Breast epithelium (tissue), 4 donors: ENCODE measurements around the gene LBHD2. TPM values are rescaled to one million over a fixed set of nuclear protein-coding genes. Genes with fewer than 3 reads are reported as not detected.

Experiments used
- DNase-seq, 2 donors: peaks; one replicate each; pipeline ENCODE4 v3.0.0-alpha.2; 2019; ENCODE audit warnings: low spot score in 2 of 2
- H3K27ac ChIP-seq, 2 donors: fragments of 200-600 bp; sonication (generic) in 1 of 2; one replicate each; pipeline ENCODE4 v1.5.1; 2016 to 2019; ENCODE audit warnings: mild to moderate bottlenecking in 1 of 2
- H3K27me3 ChIP-seq, 2 donors: fragments of 200-600 bp; sonication (generic) in 1 of 2; one replicate each; pipeline versions ENCODE4 v1.5.1 to v1.6.0; 2017 to 2019; ENCODE audit warnings: control low read depth in 1 of 2, mild to moderate bottlenecking in 1 of 2
- H3K36me3 ChIP-seq: fragments of 200-600 bp; one replicate; pipeline ENCODE4 v1.5.1; 2019
- H3K4me1 ChIP-seq, 2 donors: fragments of 200-600 bp; sonication (generic); one replicate each; pipeline ENCODE4 v1.5.1; 2016 to 2019; ENCODE audit warnings: control low read depth in 1 of 2
- H3K4me3 ChIP-seq, 3 donors: fragments of 200-600 bp; sonication (generic); 1 replicate in 2 of 3; 2 replicates in 1 of 3; pipeline ENCODE4 v1.5.1; 2016 to 2019; ENCODE audit warnings: mild to moderate bottlenecking in 3 of 3, moderate library complexity in 2 of 3
- H3K9me3 ChIP-seq, 2 donors: fragments of 200-600 bp; sonication (generic) in 1 of 2; one replicate each; pipeline ENCODE4 v1.5.1; 2016 to 2019; ENCODE audit warnings: control low read depth in 1 of 2
- POLR2A ChIP-seq: fragments of 450-650 bp; IDR thresholded peaks from one replicate; pipeline ENCODE4 v1.6.1; 2016; ENCODE audit warnings: antibody characterized with exemption, mild to moderate bottlenecking, moderate library complexity
- POLR2AphosphoS5 ChIP-seq, 3 donors: sonication (generic); formaldehyde crosslinking; IDR thresholded peaks; one replicate each; pipeline ENCODE4 v1.6.1; 2017; ENCODE audit warnings: antibody characterized with exemption in 3 of 3
- intact Hi-C: fragments of 100-400 bp; cut with DNase I; formaldehyde crosslinking; loops from one replicate; pipeline ENCODE4 v1.15.1; 2023; ENCODE audit warnings: low total_unique reads
- total RNA-seq, 3 donors: library from RNA; depleted of rRNA; stranded (reverse); fragments of >200 nt; gene quantifications; one replicate each; pipeline ENCODE4 v1.1.0, GENCODE V29; 2016
- TF ChIP-seq, protein P1 (sequence below), 3 donors: fragments of 450-650 bp; IDR thresholded peaks; one replicate each; pipeline ENCODE4 v1.5.1; 2016 to 2017; ENCODE audit warnings: antibody characterized with exemption in 3 of 3, mild to moderate bottlenecking in 3 of 3, moderate library complexity in 3 of 3

The LBHD2 gene
- total RNA-seq, 3 donors from 2014 or later, result not detected

DNA sequence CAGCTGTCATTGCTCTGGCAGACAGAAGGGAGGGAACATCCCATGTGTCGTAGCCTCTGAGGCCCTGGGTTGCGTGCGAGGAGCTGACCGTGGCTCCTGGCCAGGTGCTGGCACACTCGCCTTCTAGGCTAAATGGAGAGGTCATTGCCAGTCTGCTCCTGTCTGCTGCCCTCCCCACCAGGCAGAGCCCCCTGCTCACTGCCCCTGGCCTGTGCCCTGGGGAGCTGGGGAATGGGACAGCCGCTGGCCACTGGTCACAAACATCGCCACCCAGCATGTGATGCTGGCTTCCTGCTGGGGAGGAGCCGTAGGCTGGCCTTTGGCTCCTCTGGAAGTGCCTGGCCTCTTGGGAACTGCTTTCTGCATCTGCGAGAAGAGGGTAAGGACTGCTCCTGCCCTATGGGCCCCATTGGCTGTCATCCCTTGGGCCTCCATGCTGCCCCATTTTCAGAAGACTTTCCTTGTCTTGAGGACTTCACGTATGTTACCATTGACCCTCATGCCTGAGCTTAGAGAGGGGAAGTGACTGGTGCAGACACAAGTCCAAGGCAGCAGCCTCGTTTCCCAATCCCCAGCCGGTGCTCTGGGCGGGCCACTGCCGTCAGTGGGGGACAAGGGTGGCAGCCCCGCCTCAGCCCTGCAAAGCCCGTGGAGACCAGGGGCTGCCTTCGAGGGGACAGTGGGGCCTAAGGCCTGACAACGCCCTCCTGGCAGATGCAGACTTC, 37.3 kb downstream of the LBHD2 start:
- H3K27ac ChIP-seq, result peak overlapping the region; percentile 87 to 95
- peak overlapping the region; percentile 68 to 82 (median 74) for H3K4me3 ChIP-seq
- no peaks in the 10 kb centered on the region for H3K27me3 ChIP-seq
- H3K4me1 ChIP-seq, result peaks cover 13 to 30% of the 10 kb centered on the region in 2 donors
- H3K9me3 ChIP-seq, result no peaks in the 10 kb centered on the region
- intact Hi-C loops, result no loop called here
- DNase-seq, result no peak
- H3K36me3 ChIP-seq, result no peaks in the 10 kb centered on the region
- TF ChIP-seq, protein P1, sequence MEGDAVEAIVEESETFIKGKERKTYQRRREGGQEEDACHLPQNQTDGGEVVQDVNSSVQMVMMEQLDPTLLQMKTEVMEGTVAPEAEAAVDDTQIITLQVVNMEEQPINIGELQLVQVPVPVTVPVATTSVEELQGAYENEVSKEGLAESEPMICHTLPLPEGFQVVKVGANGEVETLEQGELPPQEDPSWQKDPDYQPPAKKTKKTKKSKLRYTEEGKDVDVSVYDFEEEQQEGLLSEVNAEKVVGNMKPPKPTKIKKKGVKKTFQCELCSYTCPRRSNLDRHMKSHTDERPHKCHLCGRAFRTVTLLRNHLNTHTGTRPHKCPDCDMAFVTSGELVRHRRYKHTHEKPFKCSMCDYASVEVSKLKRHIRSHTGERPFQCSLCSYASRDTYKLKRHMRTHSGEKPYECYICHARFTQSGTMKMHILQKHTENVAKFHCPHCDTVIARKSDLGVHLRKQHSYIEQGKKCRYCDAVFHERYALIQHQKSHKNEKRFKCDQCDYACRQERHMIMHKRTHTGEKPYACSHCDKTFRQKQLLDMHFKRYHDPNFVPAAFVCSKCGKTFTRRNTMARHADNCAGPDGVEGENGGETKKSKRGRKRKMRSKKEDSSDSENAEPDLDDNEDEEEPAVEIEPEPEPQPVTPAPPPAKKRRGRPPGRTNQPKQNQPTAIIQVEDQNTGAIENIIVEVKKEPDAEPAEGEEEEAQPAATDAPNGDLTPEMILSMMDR (IDR thresholded peaks at IDR 0.05), result no peak
- TF ChIP-seq POLR2A, result no peak
- TF ChIP-seq POLR2AphosphoS5 (IDR thresholded peaks at IDR 0.05), result peak in 2 of 3 donors; percentile 23 to 47

DNA sequence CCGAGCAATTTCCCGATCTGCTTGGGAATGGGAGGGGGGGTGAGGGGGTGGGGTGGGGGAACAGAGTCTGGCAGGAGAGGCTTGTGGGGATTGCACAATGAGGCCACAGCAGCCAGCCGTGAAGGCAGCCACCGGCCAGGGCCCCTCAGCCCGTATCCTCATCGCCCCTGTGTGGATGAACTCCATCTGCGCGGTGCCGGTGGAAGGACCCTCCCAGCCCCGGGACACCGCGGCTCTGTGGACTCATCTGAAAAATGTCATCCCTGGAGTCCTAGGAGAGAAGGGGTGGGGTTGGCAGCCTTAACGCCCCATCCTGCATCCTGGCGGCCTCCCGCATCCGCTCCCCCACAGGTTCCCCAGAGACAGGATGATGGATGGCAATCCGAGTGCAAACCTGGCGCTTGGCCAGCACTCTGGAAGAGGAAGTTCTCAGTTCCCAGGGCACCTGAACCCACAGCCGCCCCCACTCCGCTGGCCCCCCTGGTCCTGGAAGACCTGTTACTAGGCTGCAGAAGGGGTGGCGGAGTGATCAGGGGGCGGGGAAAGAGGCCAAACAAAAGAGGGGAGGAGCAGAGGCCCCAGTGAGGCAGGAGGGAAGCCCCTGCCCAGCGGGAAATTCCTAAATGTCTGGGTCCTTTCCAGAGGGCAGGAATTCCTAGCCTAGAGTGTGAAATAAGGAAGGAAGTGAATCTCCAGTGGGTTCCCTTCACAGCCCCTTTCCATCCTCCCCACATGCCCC, 38.0 kb downstream of the LBHD2 start:
- Histone ChIP-seq H3K4me1 (peaks cover 18 to 33% of the 10 kb centered on the region in 2 donors), H3K27ac (peak overlapping the region; percentile 87 to 95), H3K4me3 (peak overlapping the region; percentile 68 to 82 (median 74)), H3K27me3 (no peaks in the 10 kb centered on the region), H3K36me3 (no peaks in the 10 kb centered on the region), H3K9me3 (no peaks in the 10 kb centered on the region)
- intact Hi-C loops, result no loop called here
- TF ChIP-seq, protein P1 (IDR thresholded peaks at IDR 0.05), result no peak
- TF ChIP-seq POLR2A (no peak), POLR2AphosphoS5 (IDR thresholded peaks at IDR 0.05) (peak in 2 of 3 donors; percentile 70 to 87)
- DNase-seq, result peak; percentile 71 to 85

DNA sequence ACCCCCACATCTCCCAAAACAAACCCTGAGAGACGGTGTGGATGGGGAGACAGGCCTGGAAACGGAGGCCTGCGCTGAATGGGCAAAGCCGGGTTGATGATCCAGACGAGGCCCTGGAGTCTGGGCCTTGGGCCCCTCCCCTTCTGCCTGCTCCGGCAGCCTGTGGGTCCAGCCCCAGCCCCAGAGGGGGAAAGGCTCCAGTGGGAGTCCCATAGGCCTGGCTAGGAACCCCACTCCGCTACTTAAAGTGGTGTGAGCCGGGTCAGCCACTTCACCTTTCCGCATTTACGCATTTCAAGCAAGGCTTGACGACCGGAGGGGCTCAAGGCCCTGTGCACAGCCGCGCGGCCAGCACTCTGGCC, 38.6 kb downstream of the LBHD2 start:
- H3K27ac ChIP-seq, result peak overlapping the region; percentile 87 to 95
- H3K4me1 ChIP-seq, result peaks cover 18 to 36% of the 10 kb centered on the region in 2 donors
- intact Hi-C loops, result no loop called here
- no peaks in the 10 kb centered on the region for H3K9me3 ChIP-seq
- no peaks in the 10 kb centered on the region for H3K27me3 ChIP-seq
- TF ChIP-seq, protein P1 (IDR thresholded peaks at IDR 0.05), result no peak
- no peak for TF ChIP-seq POLR2A
- TF ChIP-seq POLR2AphosphoS5 (IDR thresholded peaks at IDR 0.05), result no peak
- DNase-seq, result no peak
- H3K36me3 ChIP-seq, result no peaks in the 10 kb centered on the region
- H3K4me3 ChIP-seq, result peak overlapping the region; percentile 68 to 82 (median 74)

DNA sequence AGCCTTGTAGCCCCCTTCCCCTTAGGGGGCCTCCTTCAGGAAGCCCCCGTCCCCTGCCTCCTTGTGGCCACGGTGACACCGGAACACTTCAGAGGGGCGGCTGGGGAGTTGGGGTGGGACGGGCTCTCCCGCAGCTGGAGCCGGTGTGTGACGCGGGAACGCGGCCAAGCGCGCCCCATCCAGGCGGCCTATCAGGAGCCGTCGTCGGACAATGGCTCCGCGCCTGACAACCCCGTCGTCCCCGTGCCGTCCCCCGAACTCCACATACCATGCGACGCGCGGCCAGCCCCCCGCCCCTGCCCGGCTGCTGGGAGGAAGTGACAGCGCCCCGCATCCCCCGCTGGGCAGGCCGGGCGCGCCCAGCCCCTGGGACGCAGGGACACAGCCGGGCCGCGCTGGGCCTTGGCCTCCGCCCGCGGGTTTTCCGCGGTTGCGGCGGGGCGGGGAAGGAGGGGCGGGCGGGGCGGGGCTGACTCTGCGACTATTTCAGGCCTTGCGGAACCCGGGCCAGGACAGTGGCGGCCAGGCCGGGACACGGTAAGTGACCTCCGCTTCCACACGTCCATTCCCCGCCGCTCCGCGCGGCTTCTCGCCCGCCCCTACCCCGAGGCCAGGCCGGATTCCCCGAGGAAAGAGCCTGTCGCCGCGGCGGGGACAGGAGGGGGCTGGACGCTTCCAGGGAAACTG, 39.1 kb downstream of the LBHD2 start, which contains the start of gene TNFAIP2:
TNFAIP2 (plus strand) TSS at position 515 of the 687 bp plus-strand sequence. CDS start 2,997 bp downstream, outside the sequence.
- Histone ChIP-seq H3K36me3 (no peaks in the 10 kb centered on the region), H3K9me3 (no peaks in the 10 kb centered on the region), H3K4me3 (peak within 1 kb of the TSS; percentile 68 to 82 (median 74)), H3K27ac (peak within 1 kb of the TSS; percentile 87 to 95), H3K27me3 (no peaks in the 10 kb centered on the region), H3K4me1 (peaks cover 18 to 42% of the 10 kb centered on the region in 2 donors)
- TF ChIP-seq POLR2A (no peak), POLR2AphosphoS5 (IDR thresholded peaks at IDR 0.05) (peak in 2 of 3 donors; percentile 38 to 79)
- DNase-seq, result no peak
- intact Hi-C loops, result no loop called here

DNA sequence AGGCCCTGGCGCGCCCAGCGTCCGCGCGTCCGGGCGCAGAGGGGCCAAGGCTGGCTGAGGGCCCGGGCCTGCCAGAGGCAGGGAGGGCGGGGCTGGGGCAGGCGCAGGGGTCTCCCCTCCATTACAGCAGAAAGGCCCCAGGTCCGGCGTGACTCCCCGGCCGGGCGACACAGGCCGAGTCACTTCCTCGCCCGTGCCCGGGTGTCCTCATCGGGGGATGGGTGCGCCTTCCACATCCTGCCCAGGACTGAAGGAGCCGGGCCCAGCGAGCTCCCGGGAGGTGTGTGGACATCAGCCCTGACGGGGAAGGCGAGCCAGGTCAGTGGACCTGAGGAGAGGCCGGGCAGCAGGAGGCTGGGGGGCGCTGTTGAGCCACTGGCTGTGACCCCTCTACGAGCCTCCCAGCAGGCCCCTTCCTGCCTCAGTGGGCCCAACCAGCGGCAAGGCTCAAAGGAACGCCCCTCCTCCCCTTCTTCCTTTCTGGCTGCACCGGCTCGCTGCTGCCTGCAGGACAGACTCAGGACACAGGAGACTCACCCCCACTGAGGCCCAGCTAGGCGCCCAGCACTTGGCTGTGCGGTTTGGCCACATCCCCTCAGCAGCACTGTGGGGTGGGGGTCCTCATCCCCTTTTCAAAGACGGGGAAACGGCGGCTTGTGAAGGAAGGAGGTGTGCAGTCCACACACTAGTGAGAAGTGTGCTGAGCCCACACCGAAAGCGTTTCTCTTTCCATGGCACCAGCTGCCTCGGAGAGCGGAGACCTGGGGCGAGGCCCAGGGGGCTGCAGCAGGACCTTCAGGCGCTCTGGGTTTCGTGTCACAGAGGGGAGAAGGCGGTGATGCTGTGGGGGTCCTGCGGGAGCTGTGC, 39.9 kb downstream of the LBHD2 start:
- no peak for DNase-seq
- TF ChIP-seq, protein P1 (IDR thresholded peaks at IDR 0.05), result peak in 2 of 3 donors; percentile 42
- no peak for TF ChIP-seq POLR2A
- no peak for TF ChIP-seq POLR2AphosphoS5 (IDR thresholded peaks at IDR 0.05)
- peaks cover 18 to 46% of the 10 kb centered on the region in 2 donors for H3K4me1 ChIP-seq
- H3K27me3 ChIP-seq, result no peaks in the 10 kb centered on the region
- H3K27ac ChIP-seq, result peak overlapping the region; percentile 87 to 95
- no peaks in the 10 kb centered on the region for H3K9me3 ChIP-seq
- H3K4me3 ChIP-seq, result peak overlapping the region; percentile 68 to 82 (median 74)
- intact Hi-C loops, result no loop called here
- H3K36me3 ChIP-seq, result no peaks in the 10 kb centered on the region
